HL-60/S4 treated with phorbol 12-myristate 13-acetate at 8.2 ng/mL for 4 days and 3 days (cell line): ENCODE measurements around the gene ACTBL2.
"Not testable (repeated sequence)": the region's sequence is repeated elsewhere in the genome, so short reads cannot be mapped to it uniquely, and the experiment has no call there.

Experiments used
- in situ Hi-C: fragments of 300-500 bp; cut with MboI; formaldehyde crosslinking; loops from 2 replicates; pipeline ENCODE4 v1.15.0; 2022; ENCODE audit warnings: low sequenced_read_pairs

Gene ACTBL2

GRCh38 chr5:57494104-57495098 lies 11.8 kb upstream of the ACTBL2 start:
- in situ Hi-C loops: no loop called here

GRCh38 chr5:57493034-57493433 lies 10.4 kb upstream of the ACTBL2 start:
- in situ Hi-C loops: no loop called here

- in situ Hi-C loops: no loop called here
These were observed 10.0 kb upstream of the ACTBL2 start for GRCh38 chr5:57492632-57493031.

GRCh38 chr5:57491369-57491965 lies 8.9 kb upstream of the ACTBL2 start:
- in situ Hi-C loops: no loop called here

GRCh38 chr5:57488215-57488955 lies 5.8 kb upstream of the ACTBL2 start:
- in situ Hi-C loops: no loop called here

GRCh38 chr5:57486027-57486602 lies 3.5 kb upstream of the ACTBL2 start:
- in situ Hi-C loops: no loop called here

- in situ Hi-C loops: no loop called here
These were observed 3.8 kb downstream of the ACTBL2 start for GRCh38 chr5:57478826-57479225.

GRCh38 chr5:57476601-57477056 lies 6.0 kb downstream of the ACTBL2 start:
- in situ Hi-C loops: no loop called here

- in situ Hi-C loops: no loop called here
These were observed 12.3 kb downstream of the ACTBL2 start for GRCh38 chr5:57470339-57470738.

GRCh38 chr5:57468481-57469163 lies 14.0 kb downstream of the ACTBL2 start:
- in situ Hi-C loops: no loop called here

GRCh38 chr5:57466544-57466943 lies 16.1 kb downstream of the ACTBL2 start:
- in situ Hi-C loops: no loop called here

- in situ Hi-C loops: not testable (repeated sequence)
These were observed 22.6 kb downstream of the ACTBL2 start for GRCh38 chr5:57460056-57460455.

GRCh38 chr5:57458443-57458842 lies 24.2 kb downstream of the ACTBL2 start:
- in situ Hi-C loops: no loop called here

- in situ Hi-C loops: no loop called here
These were observed 26.0 kb downstream of the ACTBL2 start for GRCh38 chr5:57456531-57457135.

- in situ Hi-C loops: no loop called here
These were observed 26.8 kb downstream of the ACTBL2 start for GRCh38 chr5:57455511-57456455.

- in situ Hi-C loops: no loop called here
These were observed 27.7 kb downstream of the ACTBL2 start for GRCh38 chr5:57454896-57455295.

- in situ Hi-C loops: no loop called here
These were observed 28.9 kb downstream of the ACTBL2 start for GRCh38 chr5:57453728-57454127.

- in situ Hi-C loops: no loop called here
These were observed 29.7 kb downstream of the ACTBL2 start for GRCh38 chr5:57452885-57453284.
